ENCODE measurements around the gene CNTROB. TPM values are rescaled to one million over a fixed set of nuclear protein-coding genes. Genes with fewer than 3 reads are reported as not detected.

The CNTROB gene
- total RNA-seq, 2 donors from 2014 or later = 14.0 to 27.0 TPM

DNA sequence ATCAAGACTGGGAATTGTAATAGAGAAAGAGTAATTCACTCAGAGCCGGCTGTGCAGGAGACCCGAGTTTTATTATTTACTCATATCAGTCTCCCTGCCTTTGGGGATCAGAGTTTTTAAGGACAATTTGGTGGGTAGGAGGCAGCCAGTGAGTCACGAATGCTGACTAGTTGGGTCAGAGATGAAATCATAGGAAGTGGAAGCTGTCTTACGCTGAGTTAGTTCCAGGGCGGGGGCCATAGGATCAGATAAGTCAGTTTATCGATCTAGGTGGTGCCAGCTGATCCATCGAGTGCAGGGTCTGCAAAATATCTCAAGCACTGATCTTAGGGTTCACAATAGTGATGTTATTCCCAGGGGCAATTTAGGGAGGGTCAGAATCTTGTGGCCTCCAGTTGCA lies 50.2 kb downstream of the CNTROB start:
- no peaks in the 10 kb centered on the region for H3K9me3 ChIP-seq
- intact Hi-C loops (cut with DNase I) = loop anchor here (5.0 to 10.0 kb wide), 2 partner anchors 157 to 235 kb away; no protein-coding TSS in a partner anchor
- no peaks in the 10 kb centered on the region for H3K36me3 ChIP-seq (replicated peaks in 1 of 2; ENCODE audit: insufficient read depth in 1 of 2, low read depth in 2 of 2)
- H3K27ac ChIP-seq = no peak overlapping the region
- H3K4me3 ChIP-seq = no peak overlapping the region
- H3K27me3 ChIP-seq = no peaks in the 10 kb centered on the region
- WGBS, 2 donors = 38 to 42% methylated on average over 4 to 7 of the region's 7 CpGs
- no peak for ATAC-seq
- TF ChIP-seq, protein P1, sequence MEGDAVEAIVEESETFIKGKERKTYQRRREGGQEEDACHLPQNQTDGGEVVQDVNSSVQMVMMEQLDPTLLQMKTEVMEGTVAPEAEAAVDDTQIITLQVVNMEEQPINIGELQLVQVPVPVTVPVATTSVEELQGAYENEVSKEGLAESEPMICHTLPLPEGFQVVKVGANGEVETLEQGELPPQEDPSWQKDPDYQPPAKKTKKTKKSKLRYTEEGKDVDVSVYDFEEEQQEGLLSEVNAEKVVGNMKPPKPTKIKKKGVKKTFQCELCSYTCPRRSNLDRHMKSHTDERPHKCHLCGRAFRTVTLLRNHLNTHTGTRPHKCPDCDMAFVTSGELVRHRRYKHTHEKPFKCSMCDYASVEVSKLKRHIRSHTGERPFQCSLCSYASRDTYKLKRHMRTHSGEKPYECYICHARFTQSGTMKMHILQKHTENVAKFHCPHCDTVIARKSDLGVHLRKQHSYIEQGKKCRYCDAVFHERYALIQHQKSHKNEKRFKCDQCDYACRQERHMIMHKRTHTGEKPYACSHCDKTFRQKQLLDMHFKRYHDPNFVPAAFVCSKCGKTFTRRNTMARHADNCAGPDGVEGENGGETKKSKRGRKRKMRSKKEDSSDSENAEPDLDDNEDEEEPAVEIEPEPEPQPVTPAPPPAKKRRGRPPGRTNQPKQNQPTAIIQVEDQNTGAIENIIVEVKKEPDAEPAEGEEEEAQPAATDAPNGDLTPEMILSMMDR (IDR thresholded peaks at IDR 0.05) = no peak
- TF ChIP-seq POLR2A (IDR thresholded peaks at IDR 0.05) = no peak
- no peaks in the 10 kb centered on the region for H3K4me1 ChIP-seq
- no peak for DNase-seq

GRCh38 chr17:7982666-7983065 lies 50.7 kb downstream of the CNTROB start:
- intact Hi-C loops (cut with DNase I) = loop anchor here (5.0 to 10.0 kb wide), 2 partner anchors 158 to 235 kb away; no protein-coding TSS in a partner anchor
- H3K9me3 ChIP-seq = no peaks in the 10 kb centered on the region
- H3K27ac ChIP-seq = no peak overlapping the region
- ATAC-seq (no peak), DNase-seq (no peak)
- no peak overlapping the region for H3K4me3 ChIP-seq
- 73 to 79% methylated on average over 6 of the region's 6 CpGs for WGBS, 2 donors
- H3K4me1 ChIP-seq = no peaks in the 10 kb centered on the region
- no peaks in the 10 kb centered on the region for H3K36me3 ChIP-seq (replicated peaks in 1 of 2; ENCODE audit: insufficient read depth in 1 of 2, low read depth in 2 of 2)
- H3K27me3 ChIP-seq = no peaks in the 10 kb centered on the region
- TF ChIP-seq, protein P1 (IDR thresholded peaks at IDR 0.05) = peak in 1 of 7 experiments; percentile 6
- no peak for TF ChIP-seq POLR2A (IDR thresholded peaks at IDR 0.05)

- WGBS, 2 donors = 42 to 62% methylated on average over 9 of the region's 9 CpGs
- no peaks in the 10 kb centered on the region for H3K9me3 ChIP-seq
- no peak for ATAC-seq
- H3K36me3 ChIP-seq (replicated peaks in 1 of 2; ENCODE audit: insufficient read depth in 1 of 2, low read depth in 2 of 2) = no peaks in the 10 kb centered on the region
- intact Hi-C loops (cut with DNase I) = loop anchor here (5.0 to 10.0 kb wide), 5 partner anchors 53 to 238 kb away; partner anchors contain the start of genes CNTROB and TRAPPC1
- H3K27me3 ChIP-seq = no peaks in the 10 kb centered on the region
- H3K27ac ChIP-seq = no peak overlapping the region
- no peak overlapping the region for H3K4me3 ChIP-seq
- TF ChIP-seq, protein P1 (IDR thresholded peaks at IDR 0.05) = no peak
- TF ChIP-seq POLR2A (IDR thresholded peaks at IDR 0.05) = no peak
- no peaks in the 10 kb centered on the region for H3K4me1 ChIP-seq
- no peak for DNase-seq
Measured at GRCh38 chr17:7984904-7985303, 52.9 kb downstream of the CNTROB start.

- no peaks in the 10 kb centered on the region for H3K27me3 ChIP-seq
- TF ChIP-seq, protein P1 (IDR thresholded peaks at IDR 0.05) = no peak
- TF ChIP-seq POLR2A (IDR thresholded peaks at IDR 0.05) = no peak
- peaks cover 3% of the 10 kb centered on the region for H3K4me1 ChIP-seq
- H3K27ac ChIP-seq = no peak overlapping the region
- no peak overlapping the region for H3K4me3 ChIP-seq
- no peaks in the 10 kb centered on the region for H3K36me3 ChIP-seq (replicated peaks in 1 of 2; ENCODE audit: insufficient read depth in 1 of 2, low read depth in 2 of 2)
- 55 to 60% methylated on average over 12 of the region's 12 CpGs for WGBS, 2 donors
- intact Hi-C loops (cut with DNase I) = loop anchor here (5.0 to 10.0 kb wide), 4 partner anchors 55 to 163 kb away; partner anchors contain the start of genes CNTROB and TRAPPC1
- no peaks in the 10 kb centered on the region for H3K9me3 ChIP-seq
- DNase-seq (no peak), ATAC-seq (no peak)
Measured at GRCh38 chr17:7987112-7987893, 55.3 kb downstream of the CNTROB start.

Measured in body of pancreas (tissue), 4 donors.